NT2/D1 (cell line): ENCODE data around the gene OR10K1.
A peak's percentile ranks its signal among the peaks of the same experiment; 100 is the strongest.
"Not testable (repeated sequence)": the region's sequence is repeated elsewhere in the genome, so short reads cannot be mapped to it uniquely, and the experiment has no call there.

ENCODE experiments used
- DNase-seq: peaks from one replicate; pipeline ENCODE4 v3.0.0-alpha.2; 2011; ENCODE audit warnings: low read depth, low spot score
- H3K27me3 ChIP-seq: 2 replicates; pipeline ENCODE4 v1.6.0; 2011; ENCODE audit warnings: mild to moderate bottlenecking; ENCODE audit not compliant: insufficient read length, insufficient read depth
- H3K36me3 ChIP-seq: 2 replicates; pipeline ENCODE4 v1.6.1; 2011; ENCODE audit warnings: mild to moderate bottlenecking, low read length, mixed read lengths; ENCODE audit not compliant: insufficient read depth, insufficient read length
- H3K4me1 ChIP-seq: 2 replicates; pipeline ENCODE4 v1.5.1; 2011; ENCODE audit not compliant: insufficient read depth, insufficient read length
- H3K4me3 ChIP-seq: 2 replicates; pipeline ENCODE4 v1.5.1; 2011; ENCODE audit warnings: low read depth; ENCODE audit not compliant: insufficient read length
- H3K9ac ChIP-seq: 2 replicates; pipeline ENCODE4 v1.6.0; 2011; ENCODE audit warnings: low read depth; ENCODE audit not compliant: insufficient read length
- H3K9me3 ChIP-seq: 2 replicates; pipeline ENCODE4 v1.5.1; 2011; ENCODE audit warnings: mild to moderate bottlenecking, low read length; ENCODE audit not compliant: insufficient read depth
- SUZ12 ChIP-seq: IDR thresholded peaks from 2 replicates; pipeline ENCODE4 v1.6.1; 2011; ENCODE audit not compliant: insufficient read length, insufficient read depth; ENCODE audit errors: extremely low read depth
- YY1 ChIP-seq: IDR thresholded peaks from 2 replicates; pipeline ENCODE4 v1.6.1; 2011; ENCODE audit not compliant: insufficient read length, insufficient read depth
- ZNF274 ChIP-seq: IDR thresholded peaks from 2 replicates; pipeline ENCODE4 v1.6.1; 2011; ENCODE audit warnings: mild to moderate bottlenecking, low read depth, low read length

OR10K1 gene

GRCh38 chr1:158461534-158461933 is at the start of gene OR10K1:
Gene OR10K1 (plus strand): TSS chr1:158461834. CDS start chr1:158465562, 3,728 bp downstream.
- H3K9me3 ChIP-seq, result no peaks in the 10 kb centered on the region
- no peaks in the 10 kb centered on the region for H3K27me3 ChIP-seq
- no peak for DNase-seq
- H3K4me1 ChIP-seq, result no peaks in the 10 kb centered on the region
- no peaks in the 10 kb centered on the region for H3K36me3 ChIP-seq
- H3K4me3 ChIP-seq, result no peak within 1 kb of the TSS
- no peak within 1 kb of the TSS for H3K9ac ChIP-seq
- TF ChIP-seq ZNF274, result no peak
- no peak for TF ChIP-seq YY1
- TF ChIP-seq SUZ12, result no peak

- Histone ChIP-seq H3K4me3 (no peak overlapping the region), H3K9ac (no peak overlapping the region), H3K9me3 (no peaks in the 10 kb centered on the region), H3K36me3 (no peaks in the 10 kb centered on the region), H3K4me1 (no peaks in the 10 kb centered on the region), H3K27me3 (no peaks in the 10 kb centered on the region)
- TF ChIP-seq YY1 (no peak), SUZ12 (no peak), ZNF274 (no peak)
- no peak for DNase-seq
Measured at GRCh38 chr1:158414651-158415345, 46.8 kb upstream of the OR10K1 start.

GRCh38 chr1:158417586-158417985 is 44.0 kb upstream of the OR10K1 start:
- TF ChIP-seq YY1 (no peak), SUZ12 (no peak), ZNF274 (no peak)
- H3K4me3 ChIP-seq, result no peak overlapping the region
- H3K27me3 ChIP-seq, result no peaks in the 10 kb centered on the region
- no peak overlapping the region for H3K9ac ChIP-seq
- DNase-seq, result no peak
- H3K9me3 ChIP-seq, result no peaks in the 10 kb centered on the region
- H3K4me1 ChIP-seq, result no peaks in the 10 kb centered on the region
- H3K36me3 ChIP-seq, result no peaks in the 10 kb centered on the region

GRCh38 chr1:158422212-158422611 is 39.4 kb upstream of the OR10K1 start:
- H3K36me3 ChIP-seq, result no peaks in the 10 kb centered on the region
- DNase-seq, result peak; percentile 50
- no peak for TF ChIP-seq SUZ12
- no peak for TF ChIP-seq ZNF274
- no peak for TF ChIP-seq YY1
- H3K9ac ChIP-seq, result no peak overlapping the region
- no peak overlapping the region for H3K4me3 ChIP-seq
- H3K4me1 ChIP-seq, result no peaks in the 10 kb centered on the region
- H3K27me3 ChIP-seq, result no peaks in the 10 kb centered on the region
- H3K9me3 ChIP-seq, result no peaks in the 10 kb centered on the region

- TF ChIP-seq YY1, result no peak
- Histone ChIP-seq H3K9ac (no peak overlapping the region), H3K27me3 (no peaks in the 10 kb centered on the region), H3K36me3 (no peaks in the 10 kb centered on the region), H3K4me3 (no peak overlapping the region), H3K9me3 (no peaks in the 10 kb centered on the region), H3K4me1 (no peaks in the 10 kb centered on the region)
- DNase-seq, result no peak
Measured at GRCh38 chr1:158425027-158425426, 36.6 kb upstream of the OR10K1 start.

GRCh38 chr1:158426137-158426536 is 35.5 kb upstream of the OR10K1 start, which contains the start of gene OR10K2:
Gene OR10K2 (minus strand): TSS chr1:158426237. CDS start chr1:158420866, 5,371 bp downstream.
- TF ChIP-seq ZNF274, result no peak
- H3K4me1 ChIP-seq, result no peaks in the 10 kb centered on the region

GRCh38 chr1:158430163-158430562 is 31.5 kb upstream of the OR10K1 start:
- DNase-seq, result not testable (repeated sequence)

More at GRCh38 chr1:158426137-158426536, 35.5 kb upstream of the OR10K1 start, which contains the start of gene OR10K2:
- Histone ChIP-seq H3K9ac (no peak within 1 kb of the TSS), H3K9me3 (no peaks in the 10 kb centered on the region), H3K4me3 (no peak within 1 kb of the TSS), H3K36me3 (no peaks in the 10 kb centered on the region), H3K27me3 (no peaks in the 10 kb centered on the region)
- DNase-seq, result no peak

GRCh38 chr1:158434741-158435140 is 26.9 kb upstream of the OR10K1 start:
- H3K27me3 ChIP-seq, result no peaks in the 10 kb centered on the region
- no peak for TF ChIP-seq ZNF274
- no peak for TF ChIP-seq SUZ12
- TF ChIP-seq YY1, result no peak
- H3K9me3 ChIP-seq, result peaks cover 14% of the 10 kb centered on the region; the same call in 1 of the 2 replicates
- H3K9ac ChIP-seq, result no peak overlapping the region
- H3K36me3 ChIP-seq, result no peaks in the 10 kb centered on the region
- no peak overlapping the region for H3K4me3 ChIP-seq
- DNase-seq, result no peak
- no peaks in the 10 kb centered on the region for H3K4me1 ChIP-seq

More at GRCh38 chr1:158430163-158430562, 31.5 kb upstream of the OR10K1 start:
- H3K9me3 ChIP-seq, result peaks cover 14% of the 10 kb centered on the region; the same call in 1 of the 2 replicates
- H3K9ac ChIP-seq, H3K4me1 ChIP-seq, H3K4me3 ChIP-seq, H3K27me3 ChIP-seq, H3K36me3 ChIP-seq: not testable (repeated sequence)
